ENCODE data around the gene RASSF8. TPM values are rescaled to one million over a fixed set of nuclear protein-coding genes. Genes with fewer than 3 reads are reported as not detected.

RASSF8 gene
- total RNA-seq, 4 donors from 2014 or later, result 93.2 to 127 (median 111) TPM

DNA sequence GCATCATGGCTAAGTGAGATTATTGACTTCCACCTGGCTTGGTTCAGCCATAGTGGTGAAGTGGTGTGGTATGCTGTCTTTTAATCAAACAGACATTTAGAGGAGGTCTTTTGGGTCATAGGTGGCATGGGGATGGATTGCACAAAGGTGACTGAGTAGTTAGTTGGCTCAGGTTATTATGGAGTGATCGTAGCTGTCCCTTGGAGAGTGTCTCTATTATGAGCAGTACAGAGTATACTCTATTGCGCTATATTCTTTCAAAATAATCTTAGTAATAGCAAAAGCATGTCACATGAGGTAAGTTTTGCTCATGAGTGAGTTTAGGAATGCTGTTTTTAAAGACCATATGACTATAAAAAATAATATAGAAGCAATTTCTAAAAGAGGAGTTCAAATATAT lies 60.4 kb downstream of the RASSF8 start:
- peak; percentile 22 for ATAC-seq
- no peaks in the 10 kb centered on the region for H3K36me3 ChIP-seq
- H3K27me3 ChIP-seq, result no peaks in the 10 kb centered on the region
- TF ChIP-seq EP300 (IDR thresholded peaks at IDR 0.05) (no peak), POLR2A (IDR thresholded peaks at IDR 0.05) (no peak), POLR2AphosphoS5 (IDR thresholded peaks at IDR 0.05) (no peak)
- TF ChIP-seq, protein P1, sequence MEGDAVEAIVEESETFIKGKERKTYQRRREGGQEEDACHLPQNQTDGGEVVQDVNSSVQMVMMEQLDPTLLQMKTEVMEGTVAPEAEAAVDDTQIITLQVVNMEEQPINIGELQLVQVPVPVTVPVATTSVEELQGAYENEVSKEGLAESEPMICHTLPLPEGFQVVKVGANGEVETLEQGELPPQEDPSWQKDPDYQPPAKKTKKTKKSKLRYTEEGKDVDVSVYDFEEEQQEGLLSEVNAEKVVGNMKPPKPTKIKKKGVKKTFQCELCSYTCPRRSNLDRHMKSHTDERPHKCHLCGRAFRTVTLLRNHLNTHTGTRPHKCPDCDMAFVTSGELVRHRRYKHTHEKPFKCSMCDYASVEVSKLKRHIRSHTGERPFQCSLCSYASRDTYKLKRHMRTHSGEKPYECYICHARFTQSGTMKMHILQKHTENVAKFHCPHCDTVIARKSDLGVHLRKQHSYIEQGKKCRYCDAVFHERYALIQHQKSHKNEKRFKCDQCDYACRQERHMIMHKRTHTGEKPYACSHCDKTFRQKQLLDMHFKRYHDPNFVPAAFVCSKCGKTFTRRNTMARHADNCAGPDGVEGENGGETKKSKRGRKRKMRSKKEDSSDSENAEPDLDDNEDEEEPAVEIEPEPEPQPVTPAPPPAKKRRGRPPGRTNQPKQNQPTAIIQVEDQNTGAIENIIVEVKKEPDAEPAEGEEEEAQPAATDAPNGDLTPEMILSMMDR (IDR thresholded peaks at IDR 0.05), result no peak
- no peaks in the 10 kb centered on the region for H3K9me3 ChIP-seq
- no peak overlapping the region for H3K4me3 ChIP-seq
- H3K4me1 ChIP-seq, result peaks cover 4 to 42% (median 4%) of the 10 kb centered on the region in 3 donors
- 92 to 95% methylated on average over 2 of the region's 2 CpGs for WGBS, 2 donors (ENCODE audit: low coverage in 1 of 2)
- H3K27ac ChIP-seq, result no peak overlapping the region

DNA sequence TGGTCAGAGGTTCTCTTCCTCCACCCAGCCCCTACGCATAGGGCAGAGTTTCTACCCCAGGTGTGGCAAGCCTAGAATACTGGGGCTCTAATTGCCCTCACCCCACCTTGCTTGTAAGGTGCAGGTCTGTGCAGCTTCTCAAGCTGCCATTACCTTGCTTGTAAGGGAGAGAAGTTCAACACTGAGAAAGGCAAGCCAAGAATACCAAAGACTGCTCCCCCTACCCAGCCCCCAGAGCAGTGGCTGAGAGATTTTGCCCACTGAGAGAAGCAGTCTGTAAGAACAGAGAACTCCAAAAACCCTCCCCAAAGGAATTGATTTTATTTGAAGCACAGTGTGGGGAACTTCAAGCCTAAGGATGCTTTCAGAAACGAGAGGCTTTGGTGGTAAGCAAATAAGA lies 63.1 kb downstream of the RASSF8 start:
- H3K4me1 ChIP-seq, result peaks cover under 1 to 23% (median 4%) of the 10 kb centered on the region in 3 donors
- no peak overlapping the region for H3K27ac ChIP-seq
- no peak for ATAC-seq
- no peaks in the 10 kb centered on the region for H3K27me3 ChIP-seq
- H3K4me3 ChIP-seq, result no peak overlapping the region
- whole genome bisulfite sequencing, 2 donors (ENCODE audit: low coverage in 1 of 2), result 83% methylated on average over 1 of the region's 2 CpGs
- TF ChIP-seq, protein P1 (IDR thresholded peaks at IDR 0.05), result no peak
- TF ChIP-seq POLR2AphosphoS5 (IDR thresholded peaks at IDR 0.05), result no peak
- TF ChIP-seq POLR2A (IDR thresholded peaks at IDR 0.05), result no peak
- no peak for TF ChIP-seq EP300 (IDR thresholded peaks at IDR 0.05)
- H3K36me3 ChIP-seq, result no peaks in the 10 kb centered on the region
- H3K9me3 ChIP-seq, result no peaks in the 10 kb centered on the region

DNA sequence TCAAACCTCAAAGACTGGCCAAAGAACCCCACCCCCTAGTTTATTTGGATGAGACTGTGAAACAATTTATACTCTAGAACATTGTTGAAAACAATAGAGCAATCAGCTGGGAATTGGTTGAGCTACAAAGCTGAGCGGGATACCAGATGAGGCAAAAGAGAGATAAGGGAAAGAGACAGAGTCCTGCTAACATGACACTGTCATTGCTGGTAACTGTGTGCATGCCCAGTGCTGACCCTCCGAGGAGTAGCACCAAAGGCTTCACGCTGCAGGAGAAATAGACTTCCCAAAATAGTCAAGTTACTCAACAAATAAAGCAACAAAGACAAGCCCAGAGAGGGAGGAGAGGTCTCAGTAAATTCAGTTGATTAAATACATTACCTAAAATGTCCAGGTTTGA lies 63.6 kb downstream of the RASSF8 start:
- Histone ChIP-seq H3K27ac (no peak overlapping the region), H3K36me3 (no peaks in the 10 kb centered on the region), H3K4me1 (peaks cover 0 to 18% (median 4%) of the 10 kb centered on the region in 3 donors), H3K27me3 (no peaks in the 10 kb centered on the region), H3K4me3 (no peak overlapping the region), H3K9me3 (no peaks in the 10 kb centered on the region)
- no peak for ATAC-seq
- WGBS, 2 donors (ENCODE audit: low coverage in 1 of 2), result 100% methylated on average over 2 to 3 of the region's 3 CpGs
- TF ChIP-seq EP300 (IDR thresholded peaks at IDR 0.05), result no peak
- no peak for TF ChIP-seq POLR2A (IDR thresholded peaks at IDR 0.05)
- no peak for TF ChIP-seq POLR2AphosphoS5 (IDR thresholded peaks at IDR 0.05)
- TF ChIP-seq, protein P1 (IDR thresholded peaks at IDR 0.05), result no peak

DNA sequence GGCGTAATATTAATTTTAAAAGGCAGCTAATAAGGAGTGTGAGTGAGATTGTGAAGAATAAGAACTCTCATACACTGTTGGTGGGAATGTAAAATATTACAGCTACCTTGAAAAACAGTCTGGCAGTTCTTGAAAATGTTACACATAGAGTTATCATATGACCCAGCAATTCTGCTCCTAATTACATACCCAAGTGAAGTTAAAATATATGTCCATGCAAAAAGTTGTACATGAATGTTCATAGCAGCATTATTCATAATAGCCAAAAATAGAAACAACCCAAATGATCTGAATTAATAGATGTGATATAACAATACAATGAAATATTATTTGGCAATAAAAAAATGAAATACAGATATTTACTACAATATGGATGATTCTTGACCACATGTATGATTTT lies 68.2 kb downstream of the RASSF8 start:
- no peak overlapping the region for H3K27ac ChIP-seq
- no peaks in the 10 kb centered on the region for H3K27me3 ChIP-seq
- H3K4me1 ChIP-seq, result peaks cover 6 to 42% (median 7%) of the 10 kb centered on the region in 3 donors
- no peak overlapping the region for H3K4me3 ChIP-seq
- H3K9me3 ChIP-seq, result no peaks in the 10 kb centered on the region
- 83% methylated on average over 1 of the region's 1 CpG; no CpG with 5 or more reads in 1 of the 2 donors for WGBS, 2 donors (ENCODE audit: low coverage in 1 of 2)
- H3K36me3 ChIP-seq, result no peaks in the 10 kb centered on the region
- ATAC-seq, result no peak
- TF ChIP-seq POLR2AphosphoS5 (IDR thresholded peaks at IDR 0.05) (no peak), POLR2A (IDR thresholded peaks at IDR 0.05) (no peak), EP300 (IDR thresholded peaks at IDR 0.05) (no peak)
- TF ChIP-seq, protein P1 (IDR thresholded peaks at IDR 0.05), result no peak

DNA sequence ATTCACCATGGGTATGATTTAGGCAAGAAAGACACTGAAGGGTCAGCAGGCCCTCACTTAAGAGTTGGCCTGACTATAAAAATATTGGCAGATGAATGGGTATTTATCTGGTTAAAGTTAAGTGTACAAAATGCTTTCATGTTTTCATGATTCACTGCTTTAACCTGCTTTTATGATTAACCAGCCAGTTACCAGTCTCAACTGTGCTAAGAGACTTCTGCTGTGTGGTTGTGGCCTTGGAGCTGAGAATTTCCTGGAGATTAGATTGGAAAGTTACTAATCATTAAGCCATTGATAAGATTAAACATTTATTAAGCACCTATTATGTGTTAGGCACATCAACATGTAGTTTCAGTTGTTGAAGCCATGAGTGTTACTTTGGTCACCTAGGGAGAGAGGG lies 68.9 kb downstream of the RASSF8 start:
- Histone ChIP-seq H3K4me3 (no peak overlapping the region), H3K4me1 (peaks cover 6 to 44% (median 11%) of the 10 kb centered on the region in 3 donors), H3K27me3 (no peaks in the 10 kb centered on the region), H3K36me3 (no peaks in the 10 kb centered on the region), H3K9me3 (no peaks in the 10 kb centered on the region), H3K27ac (no peak overlapping the region)
- ATAC-seq, result no peak
- TF ChIP-seq EP300 (IDR thresholded peaks at IDR 0.05) (no peak), POLR2AphosphoS5 (IDR thresholded peaks at IDR 0.05) (no peak), POLR2A (IDR thresholded peaks at IDR 0.05) (no peak)
- TF ChIP-seq, protein P1 (IDR thresholded peaks at IDR 0.05), result no peak
